WTC11 (cell line): ENCODE results near the gene ENTREP3. TPM values are rescaled to one million over a fixed set of nuclear protein-coding genes. Genes with fewer than 3 reads are reported as not detected.

Experiments used
- ATAC-seq: fragments of 200-7000 bp; cut with Tn5 transposase; 2 replicates; pipeline ENCODE4 v1.10.0; 2021; ENCODE audit warnings: mild to moderate bottlenecking, moderate library complexity
- CTCF ChIA-PET: fragments of 300-600 bp; sonication (Branson Sonifier 250); formaldehyde crosslinking; loops from one replicate; lab custom pipeline; 2021; ENCODE audit warnings: antibody characterized with exemption; lab: Charles Lee
- POLR2A ChIA-PET: fragments of 350-600 bp; sonication (Branson Sonifier 250); formaldehyde crosslinking; loops from one replicate; lab custom pipeline; 2021; ENCODE audit warnings: antibody characterized with exemption; lab: Charles Lee
- DNase-seq: peaks from one replicate; pipeline ENCODE4 v3.0.0; 2021; ENCODE audit warnings: low spot score
- H3K27ac Mint-ChIP-seq: 2 replicates; pipeline ENCODE4 v1.8.0; 2021; ENCODE audit warnings: mixed read lengths
- H3K27me3 Mint-ChIP-seq: 2 replicates; pipeline ENCODE4 v1.8.0; 2021; ENCODE audit warnings: low read depth, mild to moderate bottlenecking, moderate library complexity, mixed read lengths
- H3K36me3 Mint-ChIP-seq: 2 replicates; pipeline ENCODE4 v1.8.0; 2021; ENCODE audit warnings: mixed read lengths
- H3K4me1 Mint-ChIP-seq: 2 replicates; pipeline ENCODE4 v1.8.0; 2022; ENCODE audit warnings: mixed read lengths
- H3K4me3 Mint-ChIP-seq: 2 replicates; pipeline ENCODE4 v1.8.0; 2021; ENCODE audit warnings: mild to moderate bottlenecking, moderate library complexity, mixed read lengths
- H3K9me3 Mint-ChIP-seq: 2 replicates; pipeline ENCODE4 v1.8.0; 2021; ENCODE audit warnings: mixed read lengths
- CREB1 ChIP-seq: sonication (generic); formaldehyde crosslinking; IDR thresholded peaks from 2 replicates; pipeline ENCODE4 v1.8.0; 2023; ENCODE audit warnings: mild to moderate bottlenecking, missing genetic modification reagents
- HMGA2 ChIP-seq: fragments of 250-450 bp; sonication (Bioruptor Pico); IDR thresholded peaks from 2 replicates; pipeline ENCODE4 v1.4.0; 2021; ENCODE audit warnings: mild to moderate bottlenecking, moderate library complexity
- NFE2L1 ChIP-seq: sonication (generic); formaldehyde crosslinking; IDR thresholded peaks from 2 replicates; pipeline ENCODE4 v1.8.1; 2023; ENCODE audit warnings: missing genetic modification reagents
- OVOL2 ChIP-seq: fragments of 250-450 bp; sonication (Bioruptor Pico); IDR thresholded peaks from 2 replicates; pipeline ENCODE4 v1.9.0; 2021; ENCODE audit warnings: mild to moderate bottlenecking, borderline replicate concordance
- SMAD3 ChIP-seq: sonication (generic); formaldehyde crosslinking; IDR thresholded peaks from 2 replicates; pipeline ENCODE4 v1.8.0; 2022; ENCODE audit warnings: missing genetic modification reagents, mild to moderate bottlenecking, borderline replicate concordance
- SMAD4 ChIP-seq: sonication (generic); formaldehyde crosslinking; IDR thresholded peaks from 2 replicates; pipeline ENCODE4 v1.8.0; 2022; ENCODE audit warnings: mild to moderate bottlenecking, missing genetic modification reagents
- SP1 ChIP-seq: sonication (generic); formaldehyde crosslinking; conservative IDR thresholded peaks from 2 replicates; pipeline ENCODE4 v1.8.1; 2022; ENCODE audit warnings: missing genetic modification reagents
- ZBTB21 ChIP-seq: sonication (generic); formaldehyde crosslinking; IDR thresholded peaks from 2 replicates; pipeline ENCODE4 v1.8.1; 2023; ENCODE audit warnings: mild to moderate bottlenecking, missing genetic modification reagents, borderline replicate concordance
- ZNF232 ChIP-seq: sonication (generic); formaldehyde crosslinking; IDR thresholded peaks from 2 replicates; pipeline ENCODE4 v1.8.0; 2022; ENCODE audit warnings: mild to moderate bottlenecking, missing genetic modification reagents
- ZNF263 ChIP-seq: sonication (generic); formaldehyde crosslinking; IDR thresholded peaks from 2 replicates; pipeline ENCODE4 v1.8.1; 2022; ENCODE audit warnings: low read depth, mild to moderate bottlenecking, moderate library complexity, missing genetic modification reagents
- total RNA-seq: library from RNA; stranded (reverse); gene quantifications from 3 replicates; pipeline ENCODE4 v1.2.3, GENCODE V29; 2021
- TF ChIP-seq, protein P1 (sequence below): sonication (generic); formaldehyde crosslinking; conservative IDR thresholded peaks from 2 replicates; pipeline ENCODE4 v1.8.1; 2023; ENCODE audit warnings: mild to moderate bottlenecking, low read depth, missing genetic modification reagents, moderate library complexity
- TF ChIP-seq, protein P2 (sequence below): sonication (generic); formaldehyde crosslinking; IDR thresholded peaks from 2 replicates; pipeline ENCODE4 v1.8.1; 2022; ENCODE audit warnings: mild to moderate bottlenecking, moderate library complexity, missing genetic modification reagents
- TF ChIP-seq, protein P3 (sequence below): sonication (generic); formaldehyde crosslinking; IDR thresholded peaks from 2 replicates; pipeline ENCODE4 v1.8.0; 2022; ENCODE audit warnings: mild to moderate bottlenecking, missing genetic modification reagents
- TF ChIP-seq, protein P4 (sequence below): sonication (generic); formaldehyde crosslinking; IDR thresholded peaks from 2 replicates; pipeline ENCODE4 v1.8.0; 2023; ENCODE audit warnings: mild to moderate bottlenecking, missing genetic modification reagents
- TF ChIP-seq, protein P5 (sequence below): sonication (generic); formaldehyde crosslinking; IDR thresholded peaks from 2 replicates; pipeline ENCODE4 v1.8.1; 2023; ENCODE audit warnings: mild to moderate bottlenecking, missing genetic modification reagents, borderline replicate concordance
- TF ChIP-seq, protein P6 (sequence below): sonication (generic); formaldehyde crosslinking; IDR thresholded peaks from 2 replicates; pipeline ENCODE4 v1.8.1; 2023; ENCODE audit warnings: mild to moderate bottlenecking, missing genetic modification reagents, moderate library complexity

ENTREP3 gene
- total RNA-seq, 1 experiment from 2014 or later, result 67.8 TPM

DNA sequence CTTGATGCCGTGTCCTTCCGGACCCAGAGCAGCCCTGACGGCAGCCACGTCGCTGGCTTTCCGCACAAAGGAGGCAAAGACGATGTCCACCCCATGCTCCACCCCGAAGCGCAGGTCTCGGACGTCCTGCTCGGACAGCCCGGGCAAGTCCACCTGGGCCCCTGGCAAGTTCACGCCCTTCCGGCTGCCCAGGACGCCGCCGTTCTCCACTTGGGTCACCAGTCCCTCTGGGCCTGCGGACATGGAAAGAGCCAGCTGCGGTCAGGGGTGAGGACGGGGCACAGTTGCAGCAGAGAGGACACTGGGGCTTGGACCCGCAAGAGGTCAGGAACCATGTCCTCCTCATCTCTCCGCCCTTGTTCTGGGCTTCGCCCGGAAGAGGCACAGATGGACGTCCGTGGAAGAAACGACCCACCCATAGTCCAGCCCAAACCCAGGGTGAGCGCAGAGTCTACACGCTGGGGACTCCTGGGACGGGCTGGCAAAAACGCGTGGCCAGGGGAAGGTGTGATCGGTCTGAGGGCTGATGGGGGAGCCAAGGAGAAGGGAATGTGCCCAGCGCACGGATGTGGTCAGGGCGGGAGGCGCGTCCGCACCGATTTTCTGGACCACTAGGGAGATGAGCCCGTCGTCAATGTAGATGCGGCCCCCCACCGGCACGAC is 39.4 kb upstream of the ENTREP3 start:
- Mint-ChIP-seq H3K4me1 (peaks cover 29% of the 10 kb centered on the region), H3K36me3 (no peaks in the 10 kb centered on the region), H3K27ac (no peak overlapping the region), H3K4me3 (peak overlapping the region; percentile 78), H3K9me3 (no peaks in the 10 kb centered on the region), H3K27me3 (peaks cover 49% of the 10 kb centered on the region)
- CTCF ChIA-PET, result interaction anchor here (0.6 to 2.4 kb wide), 4 partner anchors 16 to 122 kb away, joined by 3 to 13 read pairs (median 6); partner anchors contain the start of gene KRTCAP2
- ATAC-seq (peak; percentile 43), DNase-seq (no peak)
- TF ChIP-seq, protein P1, sequence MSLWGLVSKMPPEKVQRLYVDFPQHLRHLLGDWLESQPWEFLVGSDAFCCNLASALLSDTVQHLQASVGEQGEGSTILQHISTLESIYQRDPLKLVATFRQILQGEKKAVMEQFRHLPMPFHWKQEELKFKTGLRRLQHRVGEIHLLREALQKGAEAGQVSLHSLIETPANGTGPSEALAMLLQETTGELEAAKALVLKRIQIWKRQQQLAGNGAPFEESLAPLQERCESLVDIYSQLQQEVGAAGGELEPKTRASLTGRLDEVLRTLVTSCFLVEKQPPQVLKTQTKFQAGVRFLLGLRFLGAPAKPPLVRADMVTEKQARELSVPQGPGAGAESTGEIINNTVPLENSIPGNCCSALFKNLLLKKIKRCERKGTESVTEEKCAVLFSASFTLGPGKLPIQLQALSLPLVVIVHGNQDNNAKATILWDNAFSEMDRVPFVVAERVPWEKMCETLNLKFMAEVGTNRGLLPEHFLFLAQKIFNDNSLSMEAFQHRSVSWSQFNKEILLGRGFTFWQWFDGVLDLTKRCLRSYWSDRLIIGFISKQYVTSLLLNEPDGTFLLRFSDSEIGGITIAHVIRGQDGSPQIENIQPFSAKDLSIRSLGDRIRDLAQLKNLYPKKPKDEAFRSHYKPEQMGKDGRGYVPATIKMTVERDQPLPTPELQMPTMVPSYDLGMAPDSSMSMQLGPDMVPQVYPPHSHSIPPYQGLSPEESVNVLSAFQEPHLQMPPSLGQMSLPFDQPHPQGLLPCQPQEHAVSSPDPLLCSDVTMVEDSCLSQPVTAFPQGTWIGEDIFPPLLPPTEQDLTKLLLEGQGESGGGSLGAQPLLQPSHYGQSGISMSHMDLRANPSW (CRISPR knock-in tag), result no peak
- TF ChIP-seq, protein P2, sequence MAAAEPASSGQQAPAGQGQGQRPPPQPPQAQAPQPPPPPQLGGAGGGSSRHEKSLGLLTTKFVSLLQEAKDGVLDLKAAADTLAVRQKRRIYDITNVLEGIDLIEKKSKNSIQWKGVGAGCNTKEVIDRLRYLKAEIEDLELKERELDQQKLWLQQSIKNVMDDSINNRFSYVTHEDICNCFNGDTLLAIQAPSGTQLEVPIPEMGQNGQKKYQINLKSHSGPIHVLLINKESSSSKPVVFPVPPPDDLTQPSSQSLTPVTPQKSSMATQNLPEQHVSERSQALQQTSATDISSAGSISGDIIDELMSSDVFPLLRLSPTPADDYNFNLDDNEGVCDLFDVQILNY (CRISPR knock-in tag), result no peak
- TF ChIP-seq ZNF232 (no peak), ZBTB21 (CRISPR knock-in tag) (no peak), OVOL2 (CRISPR knock-in tag) (no peak), SP1 (CRISPR knock-in tag) (no peak), HMGA2 (CRISPR knock-in tag) (no peak), ZNF263 (CRISPR knock-in tag) (no peak), NFE2L1 (no peak), SMAD4 (CRISPR knock-in tag) (no peak), SMAD3 (no peak), CREB1 (no peak)
- TF ChIP-seq, protein P3, sequence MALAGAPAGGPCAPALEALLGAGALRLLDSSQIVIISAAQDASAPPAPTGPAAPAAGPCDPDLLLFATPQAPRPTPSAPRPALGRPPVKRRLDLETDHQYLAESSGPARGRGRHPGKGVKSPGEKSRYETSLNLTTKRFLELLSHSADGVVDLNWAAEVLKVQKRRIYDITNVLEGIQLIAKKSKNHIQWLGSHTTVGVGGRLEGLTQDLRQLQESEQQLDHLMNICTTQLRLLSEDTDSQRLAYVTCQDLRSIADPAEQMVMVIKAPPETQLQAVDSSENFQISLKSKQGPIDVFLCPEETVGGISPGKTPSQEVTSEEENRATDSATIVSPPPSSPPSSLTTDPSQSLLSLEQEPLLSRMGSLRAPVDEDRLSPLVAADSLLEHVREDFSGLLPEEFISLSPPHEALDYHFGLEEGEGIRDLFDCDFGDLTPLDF, result no peak
- TF ChIP-seq, protein P4, sequence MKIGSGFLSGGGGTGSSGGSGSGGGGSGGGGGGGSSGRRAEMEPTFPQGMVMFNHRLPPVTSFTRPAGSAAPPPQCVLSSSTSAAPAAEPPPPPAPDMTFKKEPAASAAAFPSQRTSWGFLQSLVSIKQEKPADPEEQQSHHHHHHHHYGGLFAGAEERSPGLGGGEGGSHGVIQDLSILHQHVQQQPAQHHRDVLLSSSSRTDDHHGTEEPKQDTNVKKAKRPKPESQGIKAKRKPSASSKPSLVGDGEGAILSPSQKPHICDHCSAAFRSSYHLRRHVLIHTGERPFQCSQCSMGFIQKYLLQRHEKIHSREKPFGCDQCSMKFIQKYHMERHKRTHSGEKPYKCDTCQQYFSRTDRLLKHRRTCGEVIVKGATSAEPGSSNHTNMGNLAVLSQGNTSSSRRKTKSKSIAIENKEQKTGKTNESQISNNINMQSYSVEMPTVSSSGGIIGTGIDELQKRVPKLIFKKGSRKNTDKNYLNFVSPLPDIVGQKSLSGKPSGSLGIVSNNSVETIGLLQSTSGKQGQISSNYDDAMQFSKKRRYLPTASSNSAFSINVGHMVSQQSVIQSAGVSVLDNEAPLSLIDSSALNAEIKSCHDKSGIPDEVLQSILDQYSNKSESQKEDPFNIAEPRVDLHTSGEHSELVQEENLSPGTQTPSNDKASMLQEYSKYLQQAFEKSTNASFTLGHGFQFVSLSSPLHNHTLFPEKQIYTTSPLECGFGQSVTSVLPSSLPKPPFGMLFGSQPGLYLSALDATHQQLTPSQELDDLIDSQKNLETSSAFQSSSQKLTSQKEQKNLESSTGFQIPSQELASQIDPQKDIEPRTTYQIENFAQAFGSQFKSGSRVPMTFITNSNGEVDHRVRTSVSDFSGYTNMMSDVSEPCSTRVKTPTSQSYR (CRISPR knock-in tag), result no peak
- TF ChIP-seq, protein P5, sequence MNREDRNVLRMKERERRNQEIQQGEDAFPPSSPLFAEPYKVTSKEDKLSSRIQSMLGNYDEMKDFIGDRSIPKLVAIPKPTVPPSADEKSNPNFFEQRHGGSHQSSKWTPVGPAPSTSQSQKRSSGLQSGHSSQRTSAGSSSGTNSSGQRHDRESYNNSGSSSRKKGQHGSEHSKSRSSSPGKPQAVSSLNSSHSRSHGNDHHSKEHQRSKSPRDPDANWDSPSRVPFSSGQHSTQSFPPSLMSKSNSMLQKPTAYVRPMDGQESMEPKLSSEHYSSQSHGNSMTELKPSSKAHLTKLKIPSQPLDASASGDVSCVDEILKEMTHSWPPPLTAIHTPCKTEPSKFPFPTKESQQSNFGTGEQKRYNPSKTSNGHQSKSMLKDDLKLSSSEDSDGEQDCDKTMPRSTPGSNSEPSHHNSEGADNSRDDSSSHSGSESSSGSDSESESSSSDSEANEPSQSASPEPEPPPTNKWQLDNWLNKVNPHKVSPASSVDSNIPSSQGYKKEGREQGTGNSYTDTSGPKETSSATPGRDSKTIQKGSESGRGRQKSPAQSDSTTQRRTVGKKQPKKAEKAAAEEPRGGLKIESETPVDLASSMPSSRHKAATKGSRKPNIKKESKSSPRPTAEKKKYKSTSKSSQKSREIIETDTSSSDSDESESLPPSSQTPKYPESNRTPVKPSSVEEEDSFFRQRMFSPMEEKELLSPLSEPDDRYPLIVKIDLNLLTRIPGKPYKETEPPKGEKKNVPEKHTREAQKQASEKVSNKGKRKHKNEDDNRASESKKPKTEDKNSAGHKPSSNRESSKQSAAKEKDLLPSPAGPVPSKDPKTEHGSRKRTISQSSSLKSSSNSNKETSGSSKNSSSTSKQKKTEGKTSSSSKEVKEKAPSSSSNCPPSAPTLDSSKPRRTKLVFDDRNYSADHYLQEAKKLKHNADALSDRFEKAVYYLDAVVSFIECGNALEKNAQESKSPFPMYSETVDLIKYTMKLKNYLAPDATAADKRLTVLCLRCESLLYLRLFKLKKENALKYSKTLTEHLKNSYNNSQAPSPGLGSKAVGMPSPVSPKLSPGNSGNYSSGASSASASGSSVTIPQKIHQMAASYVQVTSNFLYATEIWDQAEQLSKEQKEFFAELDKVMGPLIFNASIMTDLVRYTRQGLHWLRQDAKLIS (CRISPR knock-in tag), result no peak
- TF ChIP-seq, protein P6, sequence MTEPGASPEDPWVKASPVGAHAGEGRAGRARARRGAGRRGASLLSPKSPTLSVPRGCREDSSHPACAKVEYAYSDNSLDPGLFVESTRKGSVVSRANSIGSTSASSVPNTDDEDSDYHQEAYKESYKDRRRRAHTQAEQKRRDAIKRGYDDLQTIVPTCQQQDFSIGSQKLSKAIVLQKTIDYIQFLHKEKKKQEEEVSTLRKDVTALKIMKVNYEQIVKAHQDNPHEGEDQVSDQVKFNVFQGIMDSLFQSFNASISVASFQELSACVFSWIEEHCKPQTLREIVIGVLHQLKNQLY (CRISPR knock-in tag), result no peak
- POLR2A ChIA-PET, result no interaction called here
